HCT116 (cell line): ENCODE data around the gene WNT1. TPM values are rescaled to one million over a fixed set of nuclear protein-coding genes. Genes with fewer than 3 reads are reported as not detected.

ENCODE experiments used
- ATAC-seq: fragments of 200-7000 bp; cut with Tn5 transposase; 2 replicates; pipeline ENCODE4 v1.9.1; 2020; ENCODE audit warnings: mild to moderate bottlenecking, moderate library complexity
- BruUV-seq: library from RNA; stranded (reverse); fragments of 400-500 nt; replicated peaks from 2 replicates; lab custom pipeline; 2021; lab: Mats Ljungman, UMichigan
- CTCF ChIA-PET: fragments of 300-600 bp; sonication (Branson Sonifier 250); formaldehyde crosslinking; loops from one replicate; lab custom pipeline; 2021; ENCODE audit warnings: antibody characterized with exemption; lab: Charles Lee
- POLR2A ChIA-PET: fragments of 300-600, 350-600 bp; sonication (Branson Sonifier 250); formaldehyde crosslinking; loops from one replicate; lab custom pipeline; 2021; ENCODE audit warnings: antibody characterized with exemption; lab: Charles Lee
- RAD21 ChIA-PET, 2 experiments: fragments of 300-600 bp; sonication (Branson Sonifier 250); formaldehyde crosslinking; loops; one replicate each; lab custom pipeline; 2023; ENCODE audit warnings: low total read pairs in 2 of 2; ENCODE audit not compliant: uncharacterized antibody in 2 of 2, unreplicated experiment in 2 of 2, low non-redundant PET in 1 of 2; lab: Charles Lee
- DNase-seq: peaks from one replicate; pipeline ENCODE4 v3.0.0-alpha.2; 2010; ENCODE audit warnings: low read depth, low spot score
- H2AFZ ChIP-seq: fragments of 200-600 bp; shearing (Covaris generic), sonication (generic); 2 replicates; pipeline ENCODE4 v1.6.1; 2017; ENCODE audit warnings: low read depth, mixed run types, mixed read lengths, antibody characterized with exemption, low read length; ENCODE audit not compliant: poor library complexity, severe bottlenecking
- H3K27ac ChIP-seq: 2 replicates; pipeline ENCODE4 v1.5.1; 2012; ENCODE audit warnings: low read depth, low read length
- H3K27me3 ChIP-seq: fragments of 200-600 bp; sonication (generic); 2 replicates; pipeline ENCODE4 v1.6.1; 2016; ENCODE audit warnings: mixed run types, low read length, mixed read lengths; ENCODE audit not compliant: insufficient read depth
- H3K36me3 ChIP-seq, 2 experiments: fragments of 200-500 bp in 1 of 2; fragments of 200-600 bp in 1 of 2; sonication (Bioruptor generic) in 1 of 2; sonication (generic) in 1 of 2; 2 replicates each; pipeline versions ENCODE4 v1.5.1 to v1.6.1; 2014 to 2016; ENCODE audit warnings: low read length in 2 of 2, inconsistent platforms in 1 of 2, mixed read lengths in 1 of 2, mixed run types in 1 of 2; ENCODE audit not compliant: insufficient read depth in 2 of 2, control insufficient read depth in 1 of 2
- H3K4me1 ChIP-seq, 2 experiments: fragments of 200-600 bp in 1 of 2; sonication (generic) in 1 of 2; 2 replicates each; pipeline versions ENCODE4 v1.5.1 to v1.6.1; 2012 to 2017; ENCODE audit warnings: low read length in 2 of 2, inconsistent platforms in 1 of 2, mild to moderate bottlenecking in 1 of 2, mixed read lengths in 1 of 2, mixed run types in 1 of 2, moderate library complexity in 1 of 2; ENCODE audit not compliant: insufficient read depth in 2 of 2, control insufficient read depth in 1 of 2
- H3K4me2 ChIP-seq: fragments of 200-600 bp; sonication (generic); 2 replicates; pipeline ENCODE4 v1.6.1; 2017; ENCODE audit warnings: mixed run types, low read length, mixed read lengths
- H3K4me3 ChIP-seq, 2 experiments: fragments of 200-600 bp in 1 of 2; sonication (generic) in 1 of 2; replicated peaks in 1 of 2; 2 replicates each; pipeline ENCODE4 v1.5.1; 2011 to 2016; ENCODE audit warnings: low read length in 2 of 2, control low read depth in 1 of 2, low read depth in 1 of 2, mild to moderate bottlenecking in 1 of 2, mixed read lengths in 1 of 2, mixed run types in 1 of 2
- H3K79me2 ChIP-seq: fragments of 200-600 bp; sonication (generic); 2 replicates; pipeline ENCODE4 v1.6.1; 2017; ENCODE audit warnings: mild to moderate bottlenecking, mixed run types, low read length, moderate library complexity, mixed read lengths; ENCODE audit not compliant: insufficient read depth
- H3K9ac ChIP-seq: fragments of 200-600 bp; sonication (generic); 2 replicates; pipeline ENCODE4 v1.6.1; 2016; ENCODE audit warnings: low read length, mixed read lengths
- H3K9me2 ChIP-seq: fragments of 200-600 bp; sonication (generic), shearing (Covaris generic); 2 replicates; pipeline ENCODE4 v1.6.1; 2017; ENCODE audit warnings: mixed run types, mild to moderate bottlenecking, moderate library complexity; ENCODE audit not compliant: insufficient read depth
- H3K9me3 ChIP-seq, 2 experiments: fragments of 200-500 bp in 1 of 2; fragments of 200-600 bp in 1 of 2; sonication (Bioruptor generic) in 1 of 2; sonication (generic) in 1 of 2; 2 replicates each; pipeline ENCODE4 v1.6.1; 2014 to 2017; ENCODE audit warnings: low read length in 2 of 2, mixed read lengths in 2 of 2, inconsistent platforms in 1 of 2, low read depth in 1 of 2, mild to moderate bottlenecking in 1 of 2, mixed run types in 1 of 2, moderate library complexity in 1 of 2; ENCODE audit not compliant: control insufficient read depth in 1 of 2, insufficient read depth in 1 of 2
- H4K20me1 ChIP-seq: fragments of 200-600 bp; sonication (generic), shearing (Covaris generic); 2 replicates; pipeline ENCODE4 v1.6.1; 2017; ENCODE audit warnings: mixed run types, mild to moderate bottlenecking, moderate library complexity; ENCODE audit not compliant: insufficient read depth
- ATF3 ChIP-seq: IDR thresholded peaks from 2 replicates; pipeline ENCODE4 v1.6.1; 2012
- CBX3 ChIP-seq: IDR thresholded peaks from 2 replicates; pipeline ENCODE4 v1.6.1; 2012; ENCODE audit warnings: low read depth
- CEBPB ChIP-seq: IDR thresholded peaks from 2 replicates; pipeline ENCODE4 v1.6.1; 2012; ENCODE audit warnings: low read depth
- EGR1 ChIP-seq: IDR thresholded peaks from 2 replicates; pipeline ENCODE4 v1.6.1; 2012; ENCODE audit warnings: low read depth
- ELF1 ChIP-seq: IDR thresholded peaks from 2 replicates; pipeline ENCODE4 v1.6.1; 2012; ENCODE audit warnings: low read depth, borderline replicate concordance
- EZH2 ChIP-seq: fragments of 200-600 bp; sonication (generic); IDR thresholded peaks from 2 replicates; pipeline ENCODE4 v1.6.1; 2017; ENCODE audit warnings: antibody characterized with exemption, mixed run types
- EZH2phosphoT487 ChIP-seq: fragments of 200-600 bp; IDR thresholded peaks from 2 replicates; pipeline ENCODE4 v1.6.1; 2018; ENCODE audit warnings: antibody characterized with exemption, borderline replicate concordance
- FOSL1 ChIP-seq: IDR thresholded peaks from 2 replicates; pipeline ENCODE4 v1.6.1; 2012; ENCODE audit warnings: low read depth
- JUND ChIP-seq: IDR thresholded peaks from 2 replicates; pipeline ENCODE4 v1.6.1; 2012
- MAX ChIP-seq: IDR thresholded peaks from 2 replicates; pipeline ENCODE4 v1.6.1; 2012
- POLR2A ChIP-seq: IDR thresholded peaks from 2 replicates; pipeline ENCODE4 v1.7.0; 2011; ENCODE audit warnings: borderline replicate concordance; ENCODE audit not compliant: insufficient read depth, insufficient read length; ENCODE audit errors: extremely low read depth
- POLR2AphosphoS5 ChIP-seq: IDR thresholded peaks from 2 replicates; pipeline ENCODE4 v1.6.1; 2011; ENCODE audit warnings: mild to moderate bottlenecking, low read depth, low read length, moderate library complexity
- RAD21 ChIP-seq: IDR thresholded peaks from 2 replicates; pipeline ENCODE4 v1.6.1; 2012; ENCODE audit warnings: low read depth, mild to moderate bottlenecking
- REST ChIP-seq: IDR thresholded peaks from 2 replicates; pipeline ENCODE4 v1.6.1; 2012; ENCODE audit warnings: low read depth
- SIN3A ChIP-seq: IDR thresholded peaks from 2 replicates; pipeline ENCODE4 v1.6.1; 2012; ENCODE audit warnings: low read depth
- SRF ChIP-seq: IDR thresholded peaks from 2 replicates; pipeline ENCODE4 v1.6.1; 2012; ENCODE audit warnings: low read depth
- TCF7L2 ChIP-seq: IDR thresholded peaks from 2 replicates; pipeline ENCODE4 v1.7.0; 2011; ENCODE audit warnings: borderline replicate concordance, inconsistent platforms; ENCODE audit not compliant: insufficient read depth, insufficient read length; ENCODE audit errors: extremely low read depth
- ZNF274 ChIP-seq: fragments of 200-500 bp; sonication (Bioruptor generic); IDR thresholded peaks from 2 replicates; pipeline ENCODE4 v1.6.1; 2014; ENCODE audit warnings: mild to moderate bottlenecking, low read depth, low read length, inconsistent platforms
- intact Hi-C: fragments of 100-400 bp; cut with micrococcal nuclease; formaldehyde crosslinking; loops from 2 replicates; pipeline ENCODE4 v1.10.0; 2022
- total RNA-seq: library from RNA; stranded (reverse); gene quantifications from one replicate; pipeline ENCODE4 v1.2.1, GENCODE V29; 2021; ENCODE audit not compliant: unreplicated experiment

The WNT1 gene
- total RNA-seq, 1 experiment from 2014 or later: not detected

- ATAC-seq (no peak), DNase-seq (no peak)
- Histone ChIP-seq H3K4me1 (peaks cover 8 to 20% of the 10 kb centered on the region in 2 experiments), H3K4me2 (no peak overlapping the region), H3K27ac (no peak overlapping the region), H3K4me3 (no peak overlapping the region), H2AFZ (no peak overlapping the region), H3K79me2 (peaks cover 18% of the 10 kb centered on the region; the same call in 1 of the 2 replicates), H3K9ac (no peak overlapping the region), H3K36me3 (peaks cover 30 to 32% of the 10 kb centered on the region in 2 experiments; a peak in 3 of 4 replicates), H3K27me3 (no peaks in the 10 kb centered on the region), H3K9me3 (no peaks in the 10 kb centered on the region), H4K20me1 (no peaks in the 10 kb centered on the region), H3K9me2 (no peaks in the 10 kb centered on the region)
- intact Hi-C loops: no loop called here
- ChIA-PET POLR2A (no interaction called here), CTCF (interaction anchor here (2.7 kb wide), 1 partner anchor 22 kb away, joined by 16 read pairs; no protein-coding TSS in a partner anchor), RAD21 (no interaction called here)
- BruUV-seq: no TSS peak
- TF ChIP-seq TCF7L2 (no peak), POLR2A (no peak), MAX (no peak), EZH2 (no peak), POLR2AphosphoS5 (no peak), RAD21 (no peak), JUND (no peak), CBX3 (no peak), SRF (no peak), ELF1 (no peak), REST (no peak), CEBPB (no peak), EGR1 (no peak), ATF3 (no peak), SIN3A (no peak), EZH2phosphoT487 (no peak), FOSL1 (no peak), ZNF274 (no peak)
These were observed 43.3 kb downstream of the WNT1 start for GRCh38 chr12:49021292-49021915.
